Measurements from ENCODE around the gene PDE5A. TPM values are rescaled to one million over a fixed set of nuclear protein-coding genes. Genes with fewer than 3 reads are reported as not detected.
"Not testable (repeated sequence)": the region's sequence is repeated elsewhere in the genome, so short reads cannot be mapped to it uniquely, and the experiment has no call there.

PDE5A gene
- total and polyA plus RNA-seq, 10 of the 15 experiments (the other 5 are each of a cell fraction or from before 2014, with no cell fraction given) = under 0.01 to 3.9 (median 0.26) TPM; not detected in 1

- SMC1A ChIA-PET (ENCODE audit: uncharacterized antibody, unreplicated experiment); FAIRE-seq; H3K9me3 ChIP-seq (replicated peaks; ENCODE audit: control insufficient read depth, insufficient read depth, low read length); H3K4me1 ChIP-seq (ENCODE audit: control insufficient read depth, insufficient read depth, low read length); H4K20me1 ChIP-seq (ENCODE audit: control insufficient read depth, insufficient read depth); H3K36me3 ChIP-seq (ENCODE audit: control insufficient read depth in 2 of 2, insufficient read depth in 2 of 2, low read length in 1 of 2); H3K27me3 ChIP-seq (replicated peaks in 1 of 2; ENCODE audit: control insufficient read depth in 2 of 2, insufficient read depth in 2 of 2, low read length in 1 of 2); in situ Hi-C loops (cut with MboI); H3K4me2 ChIP-seq (ENCODE audit: control insufficient read depth, insufficient read depth); H3K79me2 ChIP-seq (ENCODE audit: control insufficient read depth, insufficient read depth, low read length): not testable (repeated sequence)
- 1% methylated on average over 76 of the region's 80 CpGs for WGBS (ENCODE audit: insufficient coverage, insufficient replicate concordance, low lambda C conversion rate, missing lambda C conversion rate)
- ChIA-PET RAD21 (ENCODE audit: unreplicated experiment) (interaction anchor here (0.8 to 1.3 kb wide), 2 partner anchors 154 to 239 kb away, joined by 3 to 4 read pairs; a partner anchor contains a TSS), CTCF (interaction anchor here (0.7 kb wide), 1 partner anchor 58 kb away, joined by 3 read pairs; no protein-coding TSS in a partner anchor), POLR2A (interaction anchor here (0.7 kb wide), 1 partner anchor 79 kb away, joined by 3 read pairs; no protein-coding TSS in a partner anchor)
- intact Hi-C loops (cut with micrococcal nuclease; ENCODE audit: unreplicated experiment) = loop anchor here (5.0 kb wide), 1 partner anchor 152 kb away; a partner anchor contains a TSS
- peak overlapping the region; percentile 86 for H3K27ac ChIP-seq (ENCODE audit: control insufficient read depth, insufficient read depth)
- DNase-seq (ENCODE audit: low read depth, low spot score) (peak; percentile 81), ATAC-seq (peak; percentile 100)
- H3K9ac ChIP-seq (ENCODE audit: control insufficient read depth, insufficient read depth, low read length) = peak overlapping the region; percentile 78
- peak overlapping the region; percentile 65 for H2AFZ ChIP-seq (ENCODE audit: control insufficient read depth, low read depth, low read length)
- BruUV-seq (replicated peaks) = TSS peak; percentile 59
- peak overlapping the region; percentile 69 for H3K4me3 ChIP-seq
- peak; percentile 100 for TF ChIP-seq CREM (IDR thresholded peaks at IDR 0.05; ENCODE audit: low read depth)
- peak; percentile 90 for TF ChIP-seq ATF7 (IDR thresholded peaks at IDR 0.05; ENCODE audit: low read depth)
- TF ChIP-seq NR2C1 (IDR thresholded peaks at IDR 0.05) = peak; percentile 63
- peak in 1 of 2 experiments; percentile 93; a peak in 2 of 3 replicates for TF ChIP-seq EGR1 (IDR thresholded peaks at IDR 0.05; ENCODE audit: borderline replicate concordance in 1 of 2, low read depth in 2 of 2, low read length in 2 of 2)
- peak; percentile 92 to 97 for TF ChIP-seq SRF (IDR thresholded peaks at IDR 0.05; ENCODE audit: low read depth in 2 of 2, low read length in 2 of 2)
- 0 out of 2 replicates have a peak, but pooled peaks have one; percentile 14 for TF ChIP-seq DPF2 (IDR thresholded peaks at IDR 0.05)
- TF ChIP-seq ATF3 (IDR thresholded peaks at IDR 0.05; ENCODE audit: borderline replicate concordance, extremely low read depth, low read depth, low read length) = peak; percentile 99
- peak; percentile 79 for TF ChIP-seq CHD2 (IDR thresholded peaks at IDR 0.05; ENCODE audit: borderline replicate concordance, low read depth, low read length)
- TF ChIP-seq CBFB (IDR thresholded peaks at IDR 0.05; ENCODE audit: low read depth) = peak; percentile 45; the same call in 1 of the 2 replicates
- TF ChIP-seq FOXK2 (IDR thresholded peaks at IDR 0.05) = peak; percentile 20; the same call in 1 of the 2 replicates
- 0 out of 2 replicates have a peak, but pooled peaks have one; percentile 11 for TF ChIP-seq REST (IDR thresholded peaks at IDR 0.05; ENCODE audit: low read depth, low read length)
- TF ChIP-seq, protein P1, sequence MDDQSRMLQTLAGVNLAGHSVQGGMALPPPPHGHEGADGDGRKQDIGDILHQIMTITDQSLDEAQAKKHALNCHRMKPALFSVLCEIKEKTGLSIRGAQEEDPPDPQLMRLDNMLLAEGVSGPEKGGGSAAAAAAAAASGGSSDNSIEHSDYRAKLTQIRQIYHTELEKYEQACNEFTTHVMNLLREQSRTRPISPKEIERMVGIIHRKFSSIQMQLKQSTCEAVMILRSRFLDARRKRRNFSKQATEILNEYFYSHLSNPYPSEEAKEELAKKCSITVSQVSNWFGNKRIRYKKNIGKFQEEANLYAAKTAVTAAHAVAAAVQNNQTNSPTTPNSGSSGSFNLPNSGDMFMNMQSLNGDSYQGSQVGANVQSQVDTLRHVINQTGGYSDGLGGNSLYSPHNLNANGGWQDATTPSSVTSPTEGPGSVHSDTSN (IDR thresholded peaks at IDR 0.05; ENCODE audit: insufficient replicate concordance, low read depth, low read length) = peak; percentile 31
- TF ChIP-seq TARDBP (IDR thresholded peaks at IDR 0.05; ENCODE audit: borderline replicate concordance) = peak; percentile 93; the same call in 1 of the 2 replicates
- TF ChIP-seq CBX5 (IDR thresholded peaks at IDR 0.05; ENCODE audit: low read depth) = peak; percentile 59; the same call in 1 of the 2 replicates
- TF ChIP-seq, protein P2, sequence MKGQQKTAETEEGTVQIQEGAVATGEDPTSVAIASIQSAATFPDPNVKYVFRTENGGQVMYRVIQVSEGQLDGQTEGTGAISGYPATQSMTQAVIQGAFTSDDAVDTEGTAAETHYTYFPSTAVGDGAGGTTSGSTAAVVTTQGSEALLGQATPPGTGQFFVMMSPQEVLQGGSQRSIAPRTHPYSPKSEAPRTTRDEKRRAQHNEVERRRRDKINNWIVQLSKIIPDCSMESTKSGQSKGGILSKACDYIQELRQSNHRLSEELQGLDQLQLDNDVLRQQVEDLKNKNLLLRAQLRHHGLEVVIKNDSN (IDR thresholded peaks at IDR 0.05; ENCODE audit: borderline replicate concordance, extremely low read length, insufficient read depth, low read depth, low read length) = peak; percentile 45
- TF ChIP-seq MEF2A (IDR thresholded peaks at IDR 0.05; ENCODE audit: insufficient read depth, low read depth, low read length) = peak; percentile 67; the same call in 1 of the 2 replicates
- TF ChIP-seq SIX5 (IDR thresholded peaks at IDR 0.05; ENCODE audit: low read depth, low read length, severe bottlenecking) = peak; percentile 75
Observed at GRCh38 chr4:119454491-119455270, 173.9 kb downstream of the PDE5A start.

Data from GM12878 (cell line).